Endometrial microvascular endothelial cells (primary cell): ENCODE measurements around the gene LIF. TPM values are rescaled to one million over a fixed set of nuclear protein-coding genes. Genes with fewer than 3 reads are reported as not detected.

Experiments used
- in situ Hi-C: cut with HindIII; loops from 2 replicates; pipeline ENCODE4 v1.10.0; 2017; ENCODE audit warnings: low sequenced_read_pairs, low pct_unique_long_range_greater_than_20kb; ENCODE audit errors: inconsistent ontology term
- total RNA-seq: library from RNA; depleted of rRNA; stranded (reverse); fragments of >200 nt; gene quantifications from one replicate; pipeline ENCODE4 v1.2.3, GENCODE V29; 2015; ENCODE audit errors: inconsistent ontology term

The LIF gene
- total RNA-seq, 1 donor from 2014 or later = not detected

GRCh38 chr22:30268331-30268730 is 21.8 kb upstream of the LIF start:
- in situ Hi-C loops = no loop called here

DNA sequence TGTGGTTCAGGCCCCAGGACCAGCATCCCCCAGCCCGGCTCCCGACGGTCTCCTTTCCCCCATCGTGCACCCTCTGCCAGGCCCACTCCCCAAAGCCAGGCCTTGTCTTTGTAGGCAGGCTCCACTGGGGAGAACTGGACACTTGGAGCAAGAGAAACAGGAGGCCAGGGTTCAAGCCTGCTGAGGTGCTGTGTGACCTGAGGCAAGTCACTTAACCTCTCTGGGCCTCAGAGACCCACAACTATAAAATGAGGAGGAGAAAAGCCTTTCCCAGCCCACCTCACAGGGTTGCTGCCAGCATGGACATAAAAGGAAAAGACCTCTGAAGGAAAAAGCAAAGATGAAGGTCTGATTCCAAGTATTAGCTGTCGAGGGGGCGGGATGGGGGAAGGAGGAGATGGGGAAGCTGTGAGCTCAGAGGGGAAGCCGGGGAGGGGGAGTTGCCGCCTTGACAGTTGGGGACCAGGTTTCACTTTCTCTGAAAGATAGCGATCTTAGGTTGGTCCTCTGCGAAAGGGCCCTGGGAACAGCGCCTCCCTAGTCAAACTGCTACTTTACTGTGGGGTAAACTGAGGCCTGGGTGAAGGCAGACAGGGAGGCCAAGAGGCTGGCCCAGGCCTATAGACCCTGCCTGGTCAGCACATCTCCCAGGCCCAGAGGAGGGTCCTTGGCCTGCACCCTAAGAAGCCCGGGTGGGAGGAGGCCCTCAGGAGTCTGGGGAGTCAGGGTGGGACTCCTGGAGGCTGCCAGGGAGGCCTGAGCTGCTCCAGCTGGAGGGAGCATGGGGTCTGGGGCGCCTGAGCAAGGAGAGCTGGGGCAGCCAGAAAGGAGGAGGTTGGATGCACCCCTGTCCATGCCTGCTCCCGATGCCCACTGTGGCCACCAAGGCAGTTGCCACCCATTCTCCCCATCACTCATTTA is 21.1 kb upstream of the LIF start:
- in situ Hi-C loops = no loop called here

DNA sequence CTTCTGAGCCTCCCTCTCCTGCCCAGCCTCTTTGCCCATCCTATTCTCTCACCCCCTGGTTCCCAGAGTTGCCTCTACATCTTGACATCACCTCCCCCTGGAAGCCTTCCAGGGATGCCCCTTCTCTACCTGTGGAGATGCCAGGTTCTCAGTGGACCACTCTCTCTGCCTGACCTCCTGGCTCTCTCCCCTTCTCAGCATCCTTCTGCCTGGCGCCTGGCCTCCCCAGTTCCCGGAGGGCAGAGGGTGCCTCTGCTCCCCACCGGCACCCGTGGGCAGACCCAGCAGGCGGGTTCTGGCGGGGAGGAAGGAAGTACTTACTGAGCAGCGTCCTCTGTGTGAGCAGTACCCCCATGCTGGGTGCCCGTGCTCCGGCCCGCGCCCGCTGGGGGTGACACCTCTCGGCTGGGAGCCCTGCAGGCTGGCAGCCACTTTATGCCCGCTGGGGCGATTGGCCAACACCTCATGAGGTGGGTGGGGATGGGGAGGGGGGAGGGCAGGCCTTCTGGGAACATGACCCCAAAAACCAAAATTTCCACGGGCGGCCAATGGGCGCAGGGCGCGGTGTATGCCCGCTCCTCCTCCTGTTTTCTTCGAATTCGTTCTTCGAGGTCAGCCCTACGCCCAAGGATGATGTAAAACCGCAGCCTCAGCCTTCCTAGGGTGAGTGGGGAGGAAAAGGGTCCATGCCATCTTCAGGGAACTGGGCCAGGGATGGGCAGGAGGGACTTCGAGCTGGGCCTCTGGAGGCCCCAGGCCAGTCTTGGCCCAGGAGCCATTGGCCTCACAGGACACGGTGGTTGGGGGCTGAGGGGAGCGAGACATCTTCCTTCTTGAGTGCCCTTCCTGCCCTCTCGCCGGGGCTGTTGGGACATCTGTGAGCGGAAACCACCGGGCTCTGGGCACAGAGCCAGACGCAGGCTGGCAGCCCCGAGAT is 20.2 kb upstream of the LIF start, which contains the start of gene OSM:
Gene OSM (minus strand): TSS at position 407 of the 937 bp plus-strand sequence. CDS start 52 bp downstream, at position 355.
- in situ Hi-C loops = no loop called here

- in situ Hi-C loops = no loop called here
Observed at GRCh38 chr22:30265823-30266444, 19.4 kb upstream of the LIF start.

DNA sequence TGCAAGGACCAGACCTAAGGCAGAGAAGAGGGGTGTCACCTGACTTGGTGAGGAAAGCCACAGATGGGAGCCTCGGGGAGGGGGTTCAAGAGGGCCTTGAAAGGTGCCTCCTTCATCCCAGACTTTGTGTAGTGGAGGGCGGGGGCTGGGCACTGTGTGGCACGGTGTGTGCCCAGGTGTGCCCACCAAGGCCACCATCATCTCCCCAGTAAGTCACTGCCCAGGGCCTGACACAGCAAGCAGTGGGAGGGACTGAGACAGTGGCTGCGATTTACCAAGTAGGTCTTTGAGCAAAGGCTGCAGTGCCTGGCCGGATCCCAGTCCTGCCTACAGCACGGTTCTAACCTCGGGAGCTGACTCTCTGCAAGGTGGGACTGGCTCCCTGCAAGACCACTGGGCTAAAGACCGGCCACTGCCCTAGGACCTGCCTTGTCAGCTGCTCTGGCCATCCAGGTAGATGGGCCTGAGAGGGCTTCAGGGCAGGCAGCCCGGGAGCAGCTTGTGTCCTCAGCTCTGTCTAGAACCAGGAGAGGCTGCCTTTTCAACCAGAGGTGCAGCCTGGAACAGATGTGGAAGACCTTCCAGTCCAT is 18.7 kb upstream of the LIF start:
- in situ Hi-C loops = no loop called here

- in situ Hi-C loops = no loop called here
Observed at GRCh38 chr22:30263883-30264282, 17.3 kb upstream of the LIF start.

GRCh38 chr22:30262917-30263741 is 16.6 kb upstream of the LIF start:
- in situ Hi-C loops = no loop called here

DNA sequence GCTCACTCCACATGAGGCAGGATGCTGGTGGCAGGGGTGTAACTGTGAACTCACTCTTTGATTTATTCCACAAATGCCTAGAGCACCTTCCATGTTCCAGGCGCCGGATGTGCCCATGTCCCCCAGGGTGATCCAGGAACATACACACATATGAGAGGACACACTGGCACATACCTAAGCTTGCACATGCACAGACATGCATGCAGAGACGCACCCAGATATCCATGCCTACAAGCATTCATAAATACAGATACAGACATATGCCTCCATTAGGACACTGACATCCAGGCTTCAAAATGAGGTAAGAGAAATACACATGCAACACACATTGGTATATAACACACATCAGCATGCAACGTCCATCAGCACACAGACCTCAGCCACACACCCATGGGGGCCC is 15.6 kb upstream of the LIF start:
- in situ Hi-C loops = no loop called here

GRCh38 chr22:30261134-30261533 is 14.6 kb upstream of the LIF start:
- in situ Hi-C loops = no loop called here

DNA sequence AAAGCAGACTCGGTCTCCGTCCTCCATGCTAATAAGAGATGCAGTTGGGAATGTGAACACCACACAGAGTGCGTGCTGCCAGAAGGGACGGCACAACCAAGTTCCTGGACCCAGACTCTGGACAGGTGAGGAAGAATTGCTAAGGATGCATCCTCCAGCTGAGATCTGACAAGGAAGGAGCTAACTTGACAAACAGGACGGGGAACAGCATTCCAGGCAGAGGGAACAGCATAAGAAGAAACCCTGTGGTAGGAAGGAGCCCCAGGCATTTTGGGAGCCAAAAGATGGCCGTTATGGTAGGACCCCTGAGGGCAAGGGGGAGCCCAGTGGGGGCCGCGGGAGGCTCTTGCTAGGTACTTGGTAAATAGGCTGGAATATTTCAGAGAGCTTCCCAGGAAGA is 14.1 kb upstream of the LIF start:
- in situ Hi-C loops = no loop called here

GRCh38 chr22:30260276-30260675 is 13.7 kb upstream of the LIF start:
- in situ Hi-C loops = no loop called here

GRCh38 chr22:30254314-30254713 is 7.8 kb upstream of the LIF start:
- in situ Hi-C loops = no loop called here

- in situ Hi-C loops = no loop called here
Observed at GRCh38 chr22:30253205-30253852, 6.8 kb upstream of the LIF start.

- in situ Hi-C loops = no loop called here
Observed at GRCh38 chr22:30252411-30253204, 6.0 kb upstream of the LIF start.

DNA sequence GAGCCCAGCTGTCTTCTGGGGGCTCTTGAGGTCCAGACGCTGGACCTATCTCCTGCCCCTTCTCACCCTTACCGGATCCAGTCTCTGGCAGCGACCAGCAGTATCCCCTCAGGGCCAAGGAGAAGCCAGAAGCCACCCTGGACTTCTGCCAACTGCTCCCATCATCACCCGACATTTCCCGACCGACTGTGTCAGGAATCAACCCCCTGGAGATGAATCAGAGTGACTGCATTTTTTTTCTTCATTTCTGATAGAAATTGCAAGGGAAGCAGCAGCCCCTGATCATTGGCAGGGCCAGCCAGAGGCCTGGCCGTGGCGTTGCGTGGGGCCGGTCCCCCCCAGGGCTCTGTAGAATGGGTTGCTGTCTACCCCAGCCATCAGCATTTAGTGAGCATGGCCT is 5.2 kb upstream of the LIF start:
- in situ Hi-C loops = no loop called here

- in situ Hi-C loops = no loop called here
Observed at GRCh38 chr22:30250661-30251267, 4.2 kb upstream of the LIF start.
